ENCODE measurements around the gene FBN1. TPM values are rescaled to one million over a fixed set of nuclear protein-coding genes. Genes with fewer than 3 reads are reported as not detected.

Gene FBN1
- total RNA-seq, 2 experiments from 2014 or later = 0.56 to 0.59 TPM

DNA sequence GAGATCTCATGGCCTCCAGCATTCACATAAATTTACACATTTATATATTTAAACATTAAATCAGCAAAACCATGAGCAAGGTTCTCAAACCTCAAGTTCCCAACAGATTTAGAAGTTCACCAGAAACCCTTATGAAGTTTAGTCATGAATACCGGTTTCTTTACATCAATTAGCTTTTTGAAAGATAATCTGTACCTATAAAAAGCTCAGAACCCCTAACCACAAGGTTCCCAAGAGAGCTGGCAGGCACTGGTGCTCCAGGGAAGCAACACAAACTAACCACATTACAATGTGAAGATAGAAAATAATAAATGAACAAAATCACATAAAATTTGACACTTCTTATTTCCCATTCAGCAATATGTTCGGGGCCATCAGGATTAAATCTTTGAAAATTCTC lies 150.9 kb downstream of the FBN1 start:
- ATAC-seq = no peak
- intact Hi-C loops (cut with DNase I, micrococcal nuclease) = no loop called here

DNA sequence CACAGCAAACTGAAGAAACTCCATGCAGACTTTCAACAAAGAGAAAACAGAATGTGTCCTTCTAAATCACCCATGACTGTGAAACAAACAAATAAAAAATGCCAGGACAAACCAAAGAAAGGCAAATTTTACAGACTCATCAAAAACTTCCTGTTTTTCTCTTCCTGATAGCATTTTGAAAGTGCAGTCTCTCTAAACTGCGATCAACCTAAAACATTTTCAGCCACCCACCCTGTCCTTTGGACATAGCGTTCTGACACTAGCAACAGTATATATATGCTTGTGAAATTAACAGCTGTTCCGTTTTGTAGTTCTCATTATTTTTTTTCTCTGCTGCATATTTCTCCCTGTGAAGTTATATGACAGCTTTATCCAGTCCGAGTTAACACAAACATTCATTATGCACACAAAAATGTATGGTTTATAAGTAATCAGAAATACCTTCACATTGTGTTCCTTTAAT lies 151.7 kb downstream of the FBN1 start:
- Mint-ChIP-seq H3K4me1 (no peaks in the 10 kb centered on the region), H3K9me3 (ENCODE audit: low read depth) (no peaks in the 10 kb centered on the region), H3K27me3 (no peaks in the 10 kb centered on the region), H3K27ac (no peak overlapping the region), H3K36me3 (ENCODE audit: low read depth) (no peaks in the 10 kb centered on the region), H3K4me3 (no peak overlapping the region)
- DNase-seq (no peak), ATAC-seq (no peak)
- ChIA-PET POLR2A (interaction anchor here (0.6 kb wide), 1 partner anchor 9 kb away, joined by 7 read pairs; no protein-coding TSS in a partner anchor), CTCF (no interaction called here)
- intact Hi-C loops (cut with DNase I, micrococcal nuclease) = no loop called here

More for the DNA sequence above, 150.9 kb downstream of the FBN1 start:
- no peak overlapping the region for H3K4me3 Mint-ChIP-seq
- no peaks in the 10 kb centered on the region for H3K27me3 Mint-ChIP-seq
- H3K36me3 Mint-ChIP-seq (ENCODE audit: low read depth) = no peaks in the 10 kb centered on the region
- H3K9me3 Mint-ChIP-seq (ENCODE audit: low read depth) = no peaks in the 10 kb centered on the region
- H3K4me1 Mint-ChIP-seq = no peaks in the 10 kb centered on the region
- H3K27ac Mint-ChIP-seq = no peak overlapping the region
- CTCF ChIA-PET = interaction anchor here (2.6 kb wide), 1 partner anchor 13 kb away, joined by 14 read pairs; no protein-coding TSS in a partner anchor
- POLR2A ChIA-PET = no interaction called here
- DNase-seq = no peak

DNA sequence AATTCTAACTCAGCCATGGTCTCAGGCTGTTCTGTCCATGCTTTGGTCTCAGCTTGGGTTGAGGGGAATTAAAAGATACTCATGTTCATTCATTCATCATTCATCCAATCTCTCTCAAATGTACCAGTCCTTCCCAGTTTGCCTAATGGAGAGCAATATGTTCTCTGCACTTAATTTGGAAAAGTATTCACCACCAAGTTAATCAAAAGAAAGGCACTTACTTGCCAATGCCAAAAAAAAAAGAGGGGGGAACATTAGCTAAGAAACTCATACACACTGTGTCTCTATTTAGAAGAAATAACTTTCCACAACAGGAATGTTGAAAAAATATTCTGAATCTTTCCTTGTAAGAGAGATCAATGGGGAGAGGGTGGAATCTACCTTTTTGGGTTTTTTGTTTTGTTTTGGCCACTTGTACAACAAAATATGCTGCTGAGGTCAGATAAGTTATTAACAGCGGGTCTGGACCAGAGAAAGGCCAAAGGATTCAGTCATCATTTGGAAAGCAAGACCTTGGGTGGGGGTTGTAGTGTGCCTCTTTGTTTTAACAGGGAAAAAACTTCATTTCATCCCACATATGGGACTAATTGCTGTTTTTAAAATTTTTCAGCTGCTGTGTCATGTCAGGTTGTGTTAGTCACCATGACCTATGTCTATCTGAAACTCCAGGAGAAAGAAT lies 152.3 kb downstream of the FBN1 start:
- Mint-ChIP-seq H3K27ac (no peak overlapping the region), H3K36me3 (ENCODE audit: low read depth) (no peaks in the 10 kb centered on the region), H3K9me3 (ENCODE audit: low read depth) (no peaks in the 10 kb centered on the region), H3K4me3 (no peak overlapping the region), H3K4me1 (no peaks in the 10 kb centered on the region), H3K27me3 (no peaks in the 10 kb centered on the region)
- ChIA-PET POLR2A (interaction anchor here (0.6 kb wide), 1 partner anchor 8 kb away, joined by 7 read pairs; no protein-coding TSS in a partner anchor), CTCF (no interaction called here)
- DNase-seq (no peak), ATAC-seq (no peak)
- intact Hi-C loops (cut with DNase I, micrococcal nuclease) = no loop called here

DNA sequence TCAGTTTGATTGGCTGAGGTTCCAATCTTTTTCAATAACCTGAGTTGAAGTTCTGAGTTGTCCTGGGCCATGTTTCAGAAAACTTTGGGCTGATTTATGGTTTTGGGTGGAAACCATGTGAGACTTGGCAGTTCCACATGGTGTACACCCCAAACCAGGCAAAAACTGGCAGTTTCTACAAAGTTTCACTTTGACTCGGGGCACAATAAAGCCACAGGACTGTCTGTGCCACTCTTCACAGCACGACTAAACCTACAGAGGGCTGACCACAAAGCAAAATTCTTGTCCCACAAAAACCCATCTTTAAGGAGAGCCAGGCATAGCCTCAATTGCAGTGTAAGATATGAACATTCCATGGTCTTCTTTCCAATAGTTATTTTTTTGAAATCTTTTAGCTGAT lies 159.3 kb downstream of the FBN1 start:
- ChIA-PET CTCF (no interaction called here), POLR2A (no interaction called here)
- ATAC-seq (no peak), DNase-seq (no peak)
- no peak overlapping the region for H3K27ac Mint-ChIP-seq
- H3K36me3 Mint-ChIP-seq (ENCODE audit: low read depth) = no peaks in the 10 kb centered on the region
- intact Hi-C loops (cut with DNase I, micrococcal nuclease) = no loop called here
- H3K9me3 Mint-ChIP-seq (ENCODE audit: low read depth) = no peaks in the 10 kb centered on the region
- no peak overlapping the region for H3K4me3 Mint-ChIP-seq
- H3K27me3 Mint-ChIP-seq = no peaks in the 10 kb centered on the region
- H3K4me1 Mint-ChIP-seq = no peaks in the 10 kb centered on the region

DNA sequence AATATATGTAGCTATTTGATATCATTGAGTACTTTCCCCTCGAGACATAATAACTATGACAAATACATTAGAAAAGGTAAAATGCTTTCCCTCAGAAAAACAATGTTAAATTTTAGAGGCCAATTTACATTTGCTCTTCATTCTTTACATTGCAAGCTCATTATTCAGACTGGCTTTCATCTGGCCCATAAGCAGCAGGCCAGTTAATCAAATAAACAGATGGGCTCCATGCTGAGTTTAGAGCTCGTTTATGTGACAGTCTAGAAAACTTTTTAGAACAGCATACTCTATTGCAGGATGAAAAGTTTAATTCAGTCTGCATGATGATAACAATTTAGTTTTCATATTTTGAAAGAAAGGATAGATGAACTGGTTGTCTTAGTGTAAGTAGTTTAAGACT lies 163.7 kb downstream of the FBN1 start:
- CTCF ChIA-PET = no interaction called here
- POLR2A ChIA-PET = no interaction called here
- intact Hi-C loops (cut with DNase I, micrococcal nuclease) = no loop called here

DNA sequence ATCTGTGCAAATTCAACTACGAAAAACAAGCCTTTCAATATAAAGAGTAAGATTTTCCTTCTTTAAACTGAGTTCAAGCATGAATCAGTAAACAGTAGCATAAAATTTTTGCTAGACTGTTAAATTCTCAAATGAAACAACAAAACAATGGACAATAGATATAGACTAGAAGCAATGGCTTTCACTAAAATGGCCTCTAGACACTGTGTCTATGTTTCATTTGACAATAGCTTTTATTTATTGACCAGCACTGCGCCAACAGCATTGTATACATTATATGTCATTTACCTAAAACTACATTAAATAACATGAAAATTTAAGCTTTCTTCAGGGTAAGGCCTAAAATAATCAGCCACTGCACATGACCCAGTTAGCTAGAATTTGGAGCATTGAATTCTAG lies 165.8 kb downstream of the FBN1 start:
- ATAC-seq (no peak), DNase-seq (no peak)
- Mint-ChIP-seq H3K27me3 (no peaks in the 10 kb centered on the region), H3K36me3 (ENCODE audit: low read depth) (no peaks in the 10 kb centered on the region), H3K27ac (no peak overlapping the region), H3K9me3 (ENCODE audit: low read depth) (no peaks in the 10 kb centered on the region), H3K4me1 (no peaks in the 10 kb centered on the region), H3K4me3 (no peak overlapping the region)
- ChIA-PET CTCF (interaction anchor here (0.7 kb wide), 1 partner anchor 17 kb away, joined by 3 read pairs; no protein-coding TSS in a partner anchor), POLR2A (no interaction called here)
- intact Hi-C loops (cut with DNase I, micrococcal nuclease) = no loop called here

More for the DNA sequence above, 163.7 kb downstream of the FBN1 start:
- H3K4me1 Mint-ChIP-seq = no peaks in the 10 kb centered on the region
- DNase-seq (no peak), ATAC-seq (no peak)
- H3K4me3 Mint-ChIP-seq = no peak overlapping the region
- H3K36me3 Mint-ChIP-seq (ENCODE audit: low read depth) = no peaks in the 10 kb centered on the region
- no peak overlapping the region for H3K27ac Mint-ChIP-seq
- H3K27me3 Mint-ChIP-seq = no peaks in the 10 kb centered on the region
- H3K9me3 Mint-ChIP-seq (ENCODE audit: low read depth) = no peaks in the 10 kb centered on the region

DNA sequence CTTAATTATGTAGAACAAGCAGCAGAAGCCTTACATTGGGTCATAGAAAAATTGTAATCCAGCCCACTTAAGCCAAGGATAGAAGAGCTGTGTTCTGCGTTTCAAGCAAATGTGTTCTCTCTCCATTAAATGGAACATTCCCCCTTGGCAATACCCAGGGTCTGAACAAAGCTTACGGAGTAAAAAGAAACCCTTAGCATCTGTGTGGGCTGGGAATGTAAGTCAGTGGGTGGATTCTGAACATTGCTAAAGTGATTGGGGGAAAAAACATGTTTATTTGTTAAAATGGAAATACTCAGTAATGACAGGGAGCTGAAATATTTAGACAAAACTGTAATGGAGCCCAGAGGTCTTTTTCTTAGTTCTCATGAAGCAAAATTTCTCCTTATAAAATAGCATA lies 166.9 kb downstream of the FBN1 start:
- ChIA-PET POLR2A (no interaction called here), CTCF (interaction anchor here (0.9 kb wide), 1 partner anchor 88 kb away, joined by 3 read pairs; no protein-coding TSS in a partner anchor)
- H3K4me1 Mint-ChIP-seq = no peaks in the 10 kb centered on the region
- H3K36me3 Mint-ChIP-seq (ENCODE audit: low read depth) = no peaks in the 10 kb centered on the region
- no peak for ATAC-seq
- no peaks in the 10 kb centered on the region for H3K9me3 Mint-ChIP-seq (ENCODE audit: low read depth)
- H3K27ac Mint-ChIP-seq = no peak overlapping the region
- no peak for DNase-seq
- no peaks in the 10 kb centered on the region for H3K27me3 Mint-ChIP-seq
- H3K4me3 Mint-ChIP-seq = no peak overlapping the region
- intact Hi-C loops (cut with DNase I, micrococcal nuclease) = no loop called here

DNA sequence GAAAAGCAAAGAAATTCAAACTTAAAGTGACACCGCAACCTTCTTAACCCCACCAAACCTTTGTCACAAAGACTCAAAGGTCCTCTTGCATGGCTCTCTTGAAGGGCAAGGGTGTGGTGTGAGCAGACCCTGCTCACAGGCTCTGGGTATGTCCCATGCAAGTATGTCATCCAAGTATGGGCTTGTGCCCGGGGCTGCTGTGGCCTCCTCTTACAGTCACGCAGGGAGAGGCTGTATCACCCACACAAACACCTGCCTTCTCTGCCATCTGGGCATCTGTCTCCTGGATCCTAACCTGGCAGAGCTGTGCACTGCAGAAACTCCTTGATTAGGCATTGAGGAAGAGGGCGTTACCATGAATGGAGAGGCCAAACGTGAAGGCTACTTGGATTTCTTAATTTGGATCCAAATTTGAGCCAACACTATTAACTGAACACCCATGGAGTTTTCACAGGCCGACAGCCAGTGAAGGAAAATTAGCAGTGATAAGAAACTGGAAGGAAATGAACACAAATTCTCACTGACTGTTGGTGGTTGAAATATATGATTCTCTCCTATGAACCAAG lies 167.6 kb downstream of the FBN1 start:
- H3K4me3 Mint-ChIP-seq = no peak overlapping the region
- ChIA-PET CTCF (interaction anchor here (0.9 kb wide), 1 partner anchor 89 kb away, joined by 3 read pairs; no protein-coding TSS in a partner anchor), POLR2A (no interaction called here)
- intact Hi-C loops (cut with DNase I, micrococcal nuclease) = no loop called here
- H3K27ac Mint-ChIP-seq = no peak overlapping the region
- no peaks in the 10 kb centered on the region for H3K4me1 Mint-ChIP-seq
- no peak for DNase-seq
- no peak for ATAC-seq
- no peaks in the 10 kb centered on the region for H3K36me3 Mint-ChIP-seq (ENCODE audit: low read depth)
- H3K27me3 Mint-ChIP-seq = no peaks in the 10 kb centered on the region
- H3K9me3 Mint-ChIP-seq (ENCODE audit: low read depth) = no peaks in the 10 kb centered on the region

DNA sequence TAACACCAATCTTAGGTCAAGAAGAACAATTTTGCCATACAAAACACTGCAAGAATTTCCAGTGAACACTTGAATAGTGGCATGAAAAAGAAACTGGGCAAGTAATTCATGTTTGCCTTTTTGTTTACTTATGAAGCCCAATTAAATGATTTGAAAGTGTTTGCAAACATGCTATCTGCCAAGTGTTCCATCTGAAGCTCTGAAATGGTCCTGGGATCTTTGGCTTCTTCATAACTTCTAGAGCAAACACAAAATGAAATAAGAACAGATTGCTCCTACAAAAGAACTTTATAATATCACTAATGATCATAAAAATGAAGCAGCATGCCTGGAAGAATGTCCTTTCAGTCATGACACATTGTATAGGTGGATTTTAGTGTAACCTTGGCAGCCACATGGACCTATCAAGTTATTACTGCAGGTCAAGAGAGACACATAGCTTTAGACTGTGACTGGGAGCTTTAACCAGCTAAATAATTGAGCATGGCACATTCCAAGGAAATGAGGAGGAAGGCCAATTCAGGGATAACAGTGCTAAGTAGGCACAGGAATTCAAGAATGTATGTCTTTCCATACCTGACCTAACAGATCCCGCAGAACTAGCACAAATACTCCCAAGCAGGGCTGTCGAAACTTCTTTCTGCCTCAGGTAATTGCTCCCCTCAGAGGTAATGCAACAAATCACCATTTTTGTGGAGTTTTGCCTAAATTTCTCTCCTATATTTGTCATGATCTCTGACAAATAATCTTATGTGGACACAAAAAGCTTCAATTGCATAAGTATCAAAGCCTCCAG lies 169.7 kb downstream of the FBN1 start:
- Mint-ChIP-seq H3K27ac (no peak overlapping the region), H3K27me3 (no peaks in the 10 kb centered on the region), H3K4me1 (no peaks in the 10 kb centered on the region), H3K4me3 (no peak overlapping the region), H3K9me3 (ENCODE audit: low read depth) (no peaks in the 10 kb centered on the region), H3K36me3 (ENCODE audit: low read depth) (no peaks in the 10 kb centered on the region)
- CTCF ChIA-PET = no interaction called here
- intact Hi-C loops (cut with DNase I, micrococcal nuclease) = no loop called here
- POLR2A ChIA-PET = no interaction called here
- ATAC-seq (no peak), DNase-seq (no peak)

DNA sequence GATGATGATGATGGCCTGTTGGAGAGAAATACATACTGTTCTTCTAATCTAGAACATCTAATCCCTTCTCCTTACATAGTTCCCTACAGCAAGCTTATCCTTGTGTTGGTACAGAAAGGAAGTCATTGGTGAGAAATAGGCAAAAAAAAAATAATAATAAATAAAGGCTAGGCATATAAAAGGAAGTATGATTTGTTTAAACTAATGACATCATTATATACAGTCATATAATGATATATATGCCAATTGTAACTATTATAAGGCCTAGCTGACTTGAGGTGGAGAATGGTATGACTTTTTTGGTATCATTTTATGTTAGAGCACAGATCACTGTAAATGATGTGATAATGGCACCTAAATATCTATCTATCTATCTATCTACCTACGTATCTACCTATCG lies 171.8 kb downstream of the FBN1 start:
- H3K27ac Mint-ChIP-seq = no peak overlapping the region
- H3K9me3 Mint-ChIP-seq (ENCODE audit: low read depth) = no peaks in the 10 kb centered on the region
- DNase-seq (no peak), ATAC-seq (no peak)
- H3K27me3 Mint-ChIP-seq = no peaks in the 10 kb centered on the region
- intact Hi-C loops (cut with DNase I, micrococcal nuclease) = no loop called here
- ChIA-PET CTCF (no interaction called here), POLR2A (no interaction called here)
- no peaks in the 10 kb centered on the region for H3K4me1 Mint-ChIP-seq
- no peaks in the 10 kb centered on the region for H3K36me3 Mint-ChIP-seq (ENCODE audit: low read depth)
- H3K4me3 Mint-ChIP-seq = no peak overlapping the region

DNA sequence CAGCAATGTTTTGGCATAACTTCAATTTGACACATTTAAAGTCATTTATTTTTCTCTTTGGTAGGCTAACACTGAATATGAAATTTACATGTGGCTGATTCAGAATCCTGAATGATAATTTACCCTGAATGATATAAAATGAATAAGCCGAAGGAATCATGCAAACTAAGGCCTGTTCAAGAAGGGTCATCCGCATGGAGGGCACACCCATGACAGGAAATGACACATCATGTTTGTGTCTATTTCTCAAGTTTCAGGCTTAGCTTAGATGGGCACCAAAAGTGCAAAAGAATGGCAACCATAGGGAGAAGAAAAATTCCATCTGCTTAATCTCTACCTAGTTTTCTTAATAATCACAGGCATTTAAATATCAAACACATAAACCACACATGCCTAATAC lies 172.8 kb downstream of the FBN1 start:
- no peak for DNase-seq
- H3K4me3 Mint-ChIP-seq = no peak overlapping the region
- H3K36me3 Mint-ChIP-seq (ENCODE audit: low read depth) = no peaks in the 10 kb centered on the region
- no peak overlapping the region for H3K27ac Mint-ChIP-seq
- ChIA-PET CTCF (no interaction called here), POLR2A (no interaction called here)
- H3K9me3 Mint-ChIP-seq (ENCODE audit: low read depth) = no peaks in the 10 kb centered on the region
- intact Hi-C loops (cut with DNase I, micrococcal nuclease) = no loop called here
- H3K27me3 Mint-ChIP-seq = no peaks in the 10 kb centered on the region
- ATAC-seq = no peak
- H3K4me1 Mint-ChIP-seq = no peaks in the 10 kb centered on the region

DNA sequence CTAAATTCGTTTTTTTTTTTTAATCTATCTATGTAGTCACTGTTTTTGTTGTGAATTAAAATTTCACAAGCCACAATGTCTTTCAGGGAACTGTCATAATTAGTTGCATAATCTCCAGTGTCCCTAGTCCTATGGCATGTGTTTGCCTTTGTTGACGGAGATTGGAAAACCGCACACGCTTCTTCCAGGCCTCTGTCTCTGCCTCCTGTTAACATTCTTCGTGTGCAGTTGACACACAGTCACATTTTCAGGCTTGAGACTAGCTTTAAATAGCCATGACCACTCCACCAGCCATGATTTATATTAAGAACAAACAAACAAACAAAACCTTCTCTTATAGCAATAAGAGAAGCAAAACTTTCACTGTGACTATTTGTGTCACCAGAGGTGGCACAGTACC lies 174.4 kb downstream of the FBN1 start:
- H3K27ac Mint-ChIP-seq = no peak overlapping the region
- H3K9me3 Mint-ChIP-seq (ENCODE audit: low read depth) = no peaks in the 10 kb centered on the region
- no peak overlapping the region for H3K4me3 Mint-ChIP-seq
- ChIA-PET POLR2A (no interaction called here), CTCF (no interaction called here)
- ATAC-seq (no peak), DNase-seq (no peak)
- H3K27me3 Mint-ChIP-seq = no peaks in the 10 kb centered on the region
- H3K4me1 Mint-ChIP-seq = no peaks in the 10 kb centered on the region
- H3K36me3 Mint-ChIP-seq (ENCODE audit: low read depth) = no peaks in the 10 kb centered on the region
- intact Hi-C loops (cut with DNase I, micrococcal nuclease) = no loop called here

Data from activated CD4-positive, alpha-beta T cell treated with anti-CD3 and anti-CD28 coated beads for 36 hours (primary cell).